WERI-Rb-1 (cell line): ENCODE data around the gene MATN3.
"Not testable (repeated sequence)": the region's sequence is repeated elsewhere in the genome, so short reads cannot be mapped to it uniquely, and the experiment has no call there.

Experiments used
- DNase-seq: peaks from one replicate; pipeline ENCODE4 v3.0.0-alpha.2; 2020
- H3K27ac ChIP-seq: fragments of 250-450 bp; sonication (Bioruptor Pico); 2 replicates; pipeline ENCODE4 v1.5.1; 2020; ENCODE audit warnings: mild to moderate bottlenecking, moderate library complexity
- H3K27me3 ChIP-seq: fragments of 250-450 bp; sonication (Bioruptor Pico); 2 replicates; pipeline ENCODE4 v1.5.1; 2021; ENCODE audit warnings: mild to moderate bottlenecking, low read depth, moderate library complexity; ENCODE audit not compliant: insufficient read depth, severe bottlenecking
- H3K36me3 ChIP-seq: fragments of 250-450 bp; sonication (Bioruptor Pico); 2 replicates; pipeline ENCODE4 v1.5.1; 2020; ENCODE audit warnings: mild to moderate bottlenecking, moderate library complexity
- H3K4me3 ChIP-seq: 2 replicates; pipeline ENCODE4 v1.5.1; 2011; ENCODE audit warnings: low read depth, mild to moderate bottlenecking, control low read depth, low read length
- H3K9me3 ChIP-seq: fragments of 250-450 bp; sonication (Bioruptor Pico); 2 replicates; pipeline ENCODE4 v1.5.1; 2021; ENCODE audit warnings: mild to moderate bottlenecking, moderate library complexity; ENCODE audit not compliant: severe bottlenecking
- TF ChIP-seq, protein P1 (sequence below): IDR thresholded peaks from 2 replicates; pipeline ENCODE4 v1.5.1; 2011; ENCODE audit warnings: low read depth, mild to moderate bottlenecking, control low read depth, inconsistent platforms, low read length

The MATN3 gene

DNA sequence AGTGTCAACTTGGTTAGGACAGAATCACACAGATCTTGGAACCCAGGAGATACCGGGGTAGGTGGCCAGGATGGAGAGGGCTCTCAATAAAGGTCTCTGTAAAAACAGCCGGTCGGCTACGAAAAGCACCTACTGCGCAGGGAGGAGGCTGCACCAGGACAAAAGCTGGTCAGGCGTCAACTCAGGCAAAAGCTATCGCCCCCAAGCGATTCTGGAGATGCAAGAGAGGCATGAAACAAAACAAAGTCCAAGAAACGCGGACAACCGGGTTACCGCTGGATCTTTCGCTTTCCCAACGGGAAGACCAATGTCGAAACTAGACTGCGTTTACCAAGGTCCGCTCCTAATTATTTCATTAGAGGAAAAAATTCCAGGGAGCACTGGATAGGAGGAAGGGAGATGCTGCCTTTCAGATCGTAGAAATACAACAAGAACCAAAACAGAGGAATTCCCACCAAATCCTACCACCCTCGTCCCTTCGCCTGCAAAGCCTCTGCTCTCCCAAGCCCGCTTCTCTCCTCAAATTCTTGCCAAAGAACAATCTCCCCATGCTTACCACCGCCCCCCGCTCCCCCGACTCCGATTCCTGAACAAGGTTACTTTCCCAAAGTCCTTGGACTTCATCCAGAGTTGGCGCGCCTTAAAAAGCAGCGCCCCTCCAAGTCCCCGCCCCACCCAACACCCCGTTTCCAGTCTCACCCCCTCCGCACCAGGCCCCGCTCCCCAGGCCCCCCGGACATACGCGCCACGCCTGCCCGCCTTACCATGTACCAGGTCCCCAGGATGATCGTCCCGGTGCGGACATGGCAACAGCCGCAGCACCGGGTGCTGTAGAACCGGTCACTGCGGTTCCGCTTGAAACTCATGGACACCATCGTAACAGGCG lies 38.4 kb upstream of the MATN3 start:
- TF ChIP-seq, protein P1, sequence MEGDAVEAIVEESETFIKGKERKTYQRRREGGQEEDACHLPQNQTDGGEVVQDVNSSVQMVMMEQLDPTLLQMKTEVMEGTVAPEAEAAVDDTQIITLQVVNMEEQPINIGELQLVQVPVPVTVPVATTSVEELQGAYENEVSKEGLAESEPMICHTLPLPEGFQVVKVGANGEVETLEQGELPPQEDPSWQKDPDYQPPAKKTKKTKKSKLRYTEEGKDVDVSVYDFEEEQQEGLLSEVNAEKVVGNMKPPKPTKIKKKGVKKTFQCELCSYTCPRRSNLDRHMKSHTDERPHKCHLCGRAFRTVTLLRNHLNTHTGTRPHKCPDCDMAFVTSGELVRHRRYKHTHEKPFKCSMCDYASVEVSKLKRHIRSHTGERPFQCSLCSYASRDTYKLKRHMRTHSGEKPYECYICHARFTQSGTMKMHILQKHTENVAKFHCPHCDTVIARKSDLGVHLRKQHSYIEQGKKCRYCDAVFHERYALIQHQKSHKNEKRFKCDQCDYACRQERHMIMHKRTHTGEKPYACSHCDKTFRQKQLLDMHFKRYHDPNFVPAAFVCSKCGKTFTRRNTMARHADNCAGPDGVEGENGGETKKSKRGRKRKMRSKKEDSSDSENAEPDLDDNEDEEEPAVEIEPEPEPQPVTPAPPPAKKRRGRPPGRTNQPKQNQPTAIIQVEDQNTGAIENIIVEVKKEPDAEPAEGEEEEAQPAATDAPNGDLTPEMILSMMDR = peak; percentile 51
- Histone ChIP-seq H3K9me3 (no peaks in the 10 kb centered on the region), H3K27me3 (no peaks in the 10 kb centered on the region), H3K4me3 (peak overlapping the region; percentile 98), H3K27ac (peak overlapping the region; percentile 98), H3K36me3 (no peaks in the 10 kb centered on the region; the same call in none of the 2 replicates)
- DNase-seq = peak; percentile 81

GRCh38 chr2:20050104-20050645 lies 37.7 kb upstream of the MATN3 start:
- peak overlapping the region; percentile 98 for H3K27ac ChIP-seq
- H3K4me3 ChIP-seq = peak overlapping the region; percentile 98
- TF ChIP-seq, protein P1 = no peak
- H3K9me3 ChIP-seq = no peaks in the 10 kb centered on the region
- peaks cover 6% of the 10 kb centered on the region for H3K36me3 ChIP-seq
- no peaks in the 10 kb centered on the region for H3K27me3 ChIP-seq
- DNase-seq = peak; percentile 30

GRCh38 chr2:20049637-20050036 lies 37.2 kb upstream of the MATN3 start:
- no peaks in the 10 kb centered on the region for H3K27me3 ChIP-seq
- peaks cover 11% of the 10 kb centered on the region for H3K36me3 ChIP-seq
- peak overlapping the region; percentile 98 for H3K27ac ChIP-seq
- H3K9me3 ChIP-seq = no peaks in the 10 kb centered on the region
- no peak for DNase-seq
- TF ChIP-seq, protein P1 = no peak
- peak overlapping the region; percentile 98 for H3K4me3 ChIP-seq

GRCh38 chr2:20048488-20049448 lies 36.3 kb upstream of the MATN3 start:
- DNase-seq = no peak
- Histone ChIP-seq H3K4me3 (peak overlapping the region; percentile 98), H3K9me3 (no peaks in the 10 kb centered on the region), H3K27me3 (no peaks in the 10 kb centered on the region), H3K36me3 (peaks cover 13% of the 10 kb centered on the region), H3K27ac (peak overlapping the region; percentile 98)
- TF ChIP-seq, protein P1 = no peak

- not testable (repeated sequence) for H3K4me3 ChIP-seq, H3K27me3 ChIP-seq, H3K9me3 ChIP-seq, H3K27ac ChIP-seq, DNase-seq
- peaks cover 21% of the 10 kb centered on the region for H3K36me3 ChIP-seq
Observed at GRCh38 chr2:20045712-20046292, 33.3 kb upstream of the MATN3 start.
